GM19238 (cell line): ENCODE data around the gene PRKAG2.

Source experiments
- DNase-seq: peaks from one replicate; pipeline ENCODE4 v3.0.0; 2011; ENCODE audit warnings: low spot score; ENCODE audit not compliant: insufficient read length

PRKAG2 gene

GRCh38 chr7:151519765-151520418, 357.0 kb downstream of the PRKAG2 start, which contains the start of gene RHEB:
TSS of gene RHEB (minus strand) at chr7:151519895. CDS start at chr7:151519511, 384 bp downstream.
- peak; percentile 88 for DNase-seq

GRCh38 chr7:151518947-151519764, 357.8 kb downstream of the PRKAG2 start:
- peak; percentile 38 for DNase-seq

DNA sequence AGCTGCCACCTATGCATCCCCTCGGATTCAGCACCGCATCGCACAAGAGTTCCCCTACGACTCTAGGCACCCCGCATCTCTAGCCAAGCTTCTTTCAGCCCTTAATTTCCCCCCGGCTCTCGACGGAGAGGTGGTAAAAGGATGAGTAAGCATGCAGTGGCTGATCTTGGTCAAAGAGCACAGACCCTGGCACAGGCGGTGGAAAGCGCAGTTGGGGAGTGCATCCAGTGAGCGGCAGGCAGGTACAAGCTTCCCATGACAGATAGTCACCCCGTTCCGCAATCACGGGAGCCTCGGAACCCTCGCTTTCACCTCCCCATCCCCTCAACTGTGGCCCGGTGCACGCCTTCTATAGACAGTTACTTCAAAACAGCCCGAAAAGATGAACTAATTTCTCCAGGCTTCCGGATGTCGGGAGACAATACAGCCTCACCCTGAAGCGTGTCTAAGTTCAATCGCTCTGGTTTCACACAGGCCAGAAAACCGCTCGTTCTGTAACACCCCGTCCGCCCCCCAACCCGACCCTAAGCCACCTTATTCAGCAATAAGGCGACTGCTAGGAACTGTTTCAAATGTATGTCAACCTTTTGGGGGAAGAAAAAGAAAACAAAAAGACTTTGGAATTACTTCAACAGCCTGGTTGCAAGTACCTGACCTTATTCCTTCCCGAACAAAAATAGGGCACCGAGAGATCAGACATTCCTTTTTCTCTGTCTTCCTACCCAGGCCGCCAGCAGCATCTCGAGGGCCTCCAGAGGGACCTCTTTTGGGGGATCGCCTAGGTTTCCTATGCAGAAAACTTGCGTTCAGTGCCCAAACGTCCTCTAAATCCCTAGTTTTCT, 358.6 kb downstream of the PRKAG2 start:
- peak; percentile 23 for DNase-seq

DNA sequence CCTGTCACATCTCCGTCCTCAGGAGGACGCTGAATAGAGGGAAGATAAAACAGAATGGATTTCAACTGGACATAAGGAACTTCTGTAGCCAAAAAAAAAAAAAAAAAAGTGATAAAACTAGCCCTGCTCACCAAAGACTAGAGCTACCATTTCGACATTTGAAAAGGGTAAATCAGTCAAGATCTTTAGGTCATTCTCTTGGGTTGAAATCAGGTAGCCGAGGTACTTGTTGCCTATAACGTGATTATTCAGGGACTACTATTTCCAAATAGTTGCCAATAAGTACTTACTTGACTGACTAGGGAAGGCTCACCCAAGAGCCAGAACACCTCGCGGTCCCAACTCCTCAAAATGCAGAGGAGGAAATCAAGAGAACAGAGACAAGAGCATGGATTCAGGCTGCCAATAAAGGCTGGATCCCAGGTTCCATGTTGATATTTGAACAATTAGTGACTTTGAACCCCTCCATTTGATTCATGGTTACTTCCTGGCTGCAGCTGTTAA, 359.3 kb downstream of the PRKAG2 start:
- no peak for DNase-seq

DNA sequence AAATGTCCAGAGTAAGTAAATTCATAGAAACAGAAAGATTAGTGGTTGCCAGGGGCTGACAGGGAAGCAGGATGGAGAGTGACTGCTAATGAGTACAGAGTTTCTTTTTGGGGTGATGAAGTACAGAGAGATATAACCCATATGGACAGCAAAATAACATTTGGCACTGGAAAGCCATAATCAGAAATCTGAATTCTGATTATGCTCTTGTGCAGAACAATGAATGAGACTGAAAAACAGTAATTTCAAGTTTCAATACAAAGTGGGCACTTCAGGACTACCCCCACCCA, 361.7 kb downstream of the PRKAG2 start:
- DNase-seq: no peak

GRCh38 chr7:151514461-151515275, 362.2 kb downstream of the PRKAG2 start:
- no peak for DNase-seq

DNA sequence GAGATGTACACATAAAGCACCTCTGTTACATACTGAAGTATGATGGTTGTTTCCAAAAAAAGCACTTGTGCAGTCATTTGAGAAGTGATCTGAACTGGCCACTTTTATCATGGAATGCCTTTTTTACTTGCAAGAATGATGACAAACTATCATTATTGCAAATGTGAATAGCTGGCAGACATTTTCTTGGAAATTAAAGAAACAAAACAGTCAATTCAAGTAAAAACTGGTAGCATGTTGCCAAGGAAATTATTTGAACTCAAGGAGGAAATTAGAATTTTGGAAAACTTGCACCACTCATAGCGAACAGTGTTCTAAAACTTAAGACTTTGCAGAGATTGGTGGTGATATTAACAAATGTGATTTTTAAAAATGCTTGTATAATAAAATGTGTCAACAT, 363.8 kb downstream of the PRKAG2 start:
- no peak for DNase-seq

DNA sequence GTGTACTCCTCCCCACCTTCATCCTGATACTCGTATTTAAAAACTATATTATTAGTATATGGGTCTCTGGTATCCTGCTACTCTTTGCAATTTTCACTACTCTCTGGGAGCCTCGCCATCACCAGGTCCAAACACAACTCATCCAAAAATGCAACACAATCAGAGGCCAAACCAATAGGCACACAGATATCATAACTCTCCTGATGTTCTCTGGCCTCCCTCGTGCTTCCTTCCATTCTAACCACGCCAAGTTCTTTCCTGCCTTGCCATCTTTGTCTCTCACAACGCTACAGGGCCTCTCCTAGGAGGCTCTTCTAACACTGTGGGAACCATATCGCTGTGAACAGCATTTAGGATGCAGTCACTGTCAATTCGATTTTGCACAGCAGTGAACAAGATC, 364.6 kb downstream of the PRKAG2 start:
- no peak for DNase-seq

DNA sequence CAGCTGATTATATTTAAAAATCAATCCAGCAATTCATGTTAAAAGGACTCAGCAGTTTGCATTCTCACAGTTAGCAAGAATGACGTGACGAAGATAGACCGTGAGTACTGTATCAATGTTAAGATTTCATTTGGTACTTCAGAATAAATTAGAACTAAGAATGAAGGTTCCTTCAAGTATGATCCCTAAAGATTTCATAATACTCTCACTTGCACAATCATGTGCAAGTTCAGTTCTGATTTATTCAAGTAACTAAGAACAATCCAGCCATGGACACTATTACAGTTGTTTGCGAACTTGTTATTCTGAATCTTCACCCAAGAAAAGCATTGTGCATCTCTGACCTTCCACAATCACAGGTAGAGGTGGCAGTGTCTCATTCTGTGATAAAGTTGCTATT, 365.0 kb downstream of the PRKAG2 start:
- no peak for DNase-seq

DNA sequence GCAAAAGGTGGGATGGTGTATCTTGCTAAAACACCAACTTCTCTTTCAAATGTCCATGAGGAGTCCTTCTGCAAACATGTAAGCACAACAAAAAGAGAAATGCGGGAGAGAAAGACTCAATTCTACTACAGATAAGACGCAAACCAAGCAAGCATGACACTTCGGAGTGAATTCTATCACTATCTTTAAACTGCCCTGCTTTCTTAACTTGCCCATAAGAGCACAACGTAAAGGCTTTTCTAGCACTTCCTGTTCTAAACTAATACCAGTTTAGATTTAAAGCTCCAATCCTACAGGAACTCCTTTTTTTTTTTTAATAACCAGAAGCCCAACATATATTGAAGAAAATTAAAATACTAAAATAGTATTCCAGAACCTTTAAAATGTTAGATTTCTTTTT, 365.6 kb downstream of the PRKAG2 start:
- no peak for DNase-seq

DNA sequence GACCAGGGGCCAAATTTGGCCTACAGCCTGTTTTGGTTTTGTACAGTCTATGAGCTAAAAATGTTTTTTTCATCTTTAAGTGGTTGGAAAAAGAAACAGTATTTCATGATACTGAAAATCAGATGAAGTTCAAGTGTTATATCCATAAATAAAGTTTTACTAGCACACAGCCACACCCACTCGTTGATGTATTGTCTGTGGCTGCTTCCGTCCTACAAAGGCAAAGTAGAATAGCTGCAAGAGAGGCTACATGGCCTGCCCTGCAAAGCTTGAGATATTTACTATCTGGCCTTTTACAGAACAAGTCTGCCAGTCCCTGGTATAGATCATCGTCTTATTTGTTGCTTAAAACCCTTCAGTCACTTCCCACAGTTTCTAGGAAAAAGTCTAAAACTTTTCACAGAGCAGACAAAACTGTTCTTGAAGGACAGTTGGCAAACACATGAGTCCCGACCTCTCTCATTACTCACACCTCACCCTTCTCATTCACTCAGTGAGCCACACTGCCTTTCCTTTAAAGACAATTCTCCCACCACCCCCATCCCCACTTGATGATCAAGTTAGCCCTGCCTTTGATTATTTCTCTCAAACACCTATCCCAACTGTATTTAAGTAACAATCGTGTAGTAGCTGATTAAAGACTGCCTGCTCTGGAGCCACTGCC, 367.1 kb downstream of the PRKAG2 start:
- DNase-seq: no peak

- DNase-seq: no peak
Observed at GRCh38 chr7:151508991-151509390, 367.9 kb downstream of the PRKAG2 start.

GRCh38 chr7:151507806-151508205, 369.1 kb downstream of the PRKAG2 start:
- no peak for DNase-seq

DNA sequence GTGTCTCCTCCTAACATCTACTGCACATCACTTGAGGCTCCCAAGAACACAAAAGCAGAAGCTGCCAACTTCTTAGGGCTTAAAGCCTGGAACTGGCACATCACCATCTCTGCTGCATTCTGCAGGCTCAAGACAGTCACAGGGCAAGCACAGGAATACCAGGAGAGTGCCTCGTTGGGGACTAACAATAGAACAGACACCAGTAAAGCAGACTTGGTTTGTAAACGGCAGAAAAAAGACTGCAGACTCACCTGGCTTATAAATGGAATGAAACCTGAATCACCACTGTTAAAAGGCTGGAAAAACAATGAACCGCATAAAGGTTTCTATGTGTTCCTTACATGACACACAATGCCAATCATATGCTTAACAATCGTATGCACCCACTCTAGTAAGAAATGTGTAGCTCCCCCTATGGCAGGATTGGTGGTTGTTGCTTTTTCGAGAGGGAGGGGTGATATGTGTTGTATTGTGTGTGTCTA, 370.0 kb downstream of the PRKAG2 start:
- no peak for DNase-seq
